GM19438 (cell line): Measurements from ENCODE around the gene RFC5.
"Not testable (repeated sequence)": the region's sequence is repeated elsewhere in the genome, so short reads cannot be mapped to it uniquely, and the experiment has no call there.

ENCODE experiments used
- ATAC-seq: cut with Tn5 transposase; IDR thresholded peaks from one replicate; pipeline ENCODE4 v1.9.1; 2021; ENCODE audit warnings: low read depth; ENCODE audit not compliant: unreplicated experiment

RFC5 gene

DNA sequence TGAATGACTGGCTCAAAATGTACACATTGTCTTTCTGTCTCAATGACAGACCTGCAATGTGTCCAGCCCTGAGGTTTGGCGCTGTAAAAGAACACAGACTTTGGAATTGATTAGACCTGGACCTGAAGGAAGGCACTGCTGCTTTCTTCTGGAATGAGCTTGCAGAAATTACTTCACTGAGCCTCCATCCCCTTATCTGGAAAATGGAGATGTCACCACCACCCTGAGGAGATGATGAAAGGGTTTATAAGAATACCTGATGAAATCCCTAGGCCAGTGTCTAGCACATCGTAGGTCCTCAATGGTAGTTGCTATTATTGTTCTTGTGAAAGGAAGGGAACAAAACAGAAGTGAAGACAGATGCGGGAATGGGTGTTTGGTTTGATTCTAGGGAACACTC, 54.1 kb downstream of the RFC5 start:
- ATAC-seq = no peak

DNA sequence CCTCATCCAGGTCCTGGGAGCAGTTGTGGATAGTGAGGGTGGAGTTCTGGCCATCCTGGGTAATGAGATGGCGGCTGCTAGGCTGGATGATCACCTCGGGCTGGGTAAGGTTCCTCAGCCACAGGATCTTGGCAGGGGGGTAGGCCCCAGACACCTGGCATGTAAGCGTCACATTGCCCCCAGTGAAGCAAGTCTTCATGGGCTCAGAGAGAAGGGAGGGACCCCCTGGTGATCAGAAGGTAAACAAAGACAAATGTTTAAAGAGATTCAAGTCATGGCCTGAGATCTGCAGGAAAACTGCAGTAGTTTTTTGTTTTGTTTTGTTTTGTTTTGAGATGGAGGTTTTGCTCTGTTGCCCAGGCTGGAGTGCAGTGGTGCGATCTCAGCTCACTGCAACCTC, 57.3 kb downstream of the RFC5 start:
- ATAC-seq = no peak

DNA sequence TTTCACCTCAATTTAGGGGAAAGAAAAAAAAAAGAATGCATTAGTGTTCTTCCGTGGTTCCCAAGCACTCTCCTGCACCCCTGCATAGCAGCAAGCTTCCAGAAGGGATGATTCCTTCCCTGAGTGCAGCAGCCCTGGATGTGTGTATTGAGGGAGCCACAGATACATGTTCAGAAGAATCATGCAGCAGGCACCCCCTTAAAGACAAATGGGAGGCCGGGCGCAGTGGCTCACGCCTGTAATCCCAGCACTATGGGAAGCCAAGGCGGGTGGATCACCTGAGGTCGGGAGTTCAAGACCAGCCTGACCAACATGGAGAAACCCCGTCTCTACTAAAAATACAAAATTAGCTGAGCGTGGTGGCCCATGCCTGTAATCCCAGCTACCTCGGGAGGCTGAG, 65.0 kb downstream of the RFC5 start:
- ATAC-seq = not testable (repeated sequence)
